ENCODE measurements around the gene ZHX3.

- TF ChIP-seq CTCF (IDR thresholded peaks at IDR 0.05) (no peak), EZH2 (IDR thresholded peaks at IDR 0.05; ENCODE audit: borderline replicate concordance, insufficient read depth, low read depth, low read length, poor library complexity, severe bottlenecking) (no peak)
Observed at GRCh38 chr20:41171736-41172295, 145.7 kb downstream of the ZHX3 start.

All from B cell (primary cell).